Measurements from ENCODE around the gene FGFR3.

DNA sequence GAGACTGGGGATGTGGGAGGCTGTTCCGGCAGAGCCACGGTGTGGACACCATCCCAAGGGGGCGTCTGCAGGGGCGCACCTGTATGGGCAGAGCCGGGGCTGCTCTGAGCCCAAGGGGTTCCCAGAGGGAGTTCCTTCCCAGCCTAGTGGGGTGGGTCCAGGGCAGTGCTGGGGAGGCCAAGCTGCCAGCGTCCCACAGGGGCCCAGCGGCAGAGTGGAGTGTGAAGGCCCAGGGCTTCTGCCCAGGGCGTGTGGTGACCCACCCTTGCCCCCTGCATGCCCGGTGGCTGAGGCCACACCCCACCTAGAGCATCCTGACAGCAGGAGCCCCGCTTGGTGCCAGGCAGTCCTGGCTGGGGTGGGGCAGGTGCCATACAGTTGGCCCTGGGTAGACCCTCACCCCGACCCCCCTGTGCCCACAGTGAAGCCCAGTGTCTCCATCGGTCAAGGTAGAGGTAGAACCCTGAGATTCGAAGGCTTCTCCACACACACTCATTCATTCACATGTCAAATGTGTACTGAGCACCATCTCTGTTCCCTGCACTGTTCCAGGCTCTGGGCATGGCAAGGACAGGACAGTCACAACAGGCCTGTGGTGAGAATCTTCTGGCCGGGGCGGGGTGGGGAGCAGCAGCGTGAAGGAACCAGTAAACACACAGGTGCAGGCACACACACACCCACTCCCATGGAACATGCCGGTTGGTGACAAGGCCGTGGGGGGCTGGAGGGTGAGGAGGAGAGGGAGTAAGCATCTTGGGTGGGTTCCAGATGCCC, 42.5 kb upstream of the FGFR3 start:
- TF ChIP-seq POLR2A (IDR thresholded peaks at IDR 0.05; ENCODE audit: low read depth, low read length) (no peak), TAF1 (IDR thresholded peaks at IDR 0.05; ENCODE audit: low read depth, low read length) (no peak)
